Stimulated activated CD4-positive, alpha-beta T cell treated with anti-CD3 and anti-CD28 coated beads, Interleukin-12 subunit alpha, Interleukin-12 subunit beta, amount 100 ng/mL, for 4 hours (primary cell): ENCODE results near the gene METTL23.

ENCODE experiments used
- DNase-seq: peaks from one replicate; pipeline ENCODE4 v3.0.0-alpha.2; 2020

Gene METTL23

GRCh38 chr17:76775021-76775600 lies 48.5 kb downstream of the METTL23 start:
- no peak for DNase-seq

- DNase-seq: no peak
Observed at GRCh38 chr17:76781056-76781982, 54.7 kb downstream of the METTL23 start.

GRCh38 chr17:76783146-76783545 lies 56.5 kb downstream of the METTL23 start:
- DNase-seq: no peak
